Measurements from ENCODE around the gene C1QL3. TPM values are rescaled to one million over a fixed set of nuclear protein-coding genes. Genes with fewer than 3 reads are reported as not detected.

C1QL3 gene
- total RNA-seq, 1 experiment from 2014 or later, result not detected

- no TSS peak for BruUV-seq (replicated peaks)
- POLR2A ChIA-PET, result no interaction called here
- CTCF ChIA-PET, result no interaction called here
These were observed 38.3 kb downstream of the C1QL3 start for GRCh38 chr10:16483241-16483917.

GRCh38 chr10:16481052-16481728, 40.5 kb downstream of the C1QL3 start:
- Mint-ChIP-seq H3K4me3 (ENCODE audit: unreplicated experiment) (no peak overlapping the region), H3K27me3 (ENCODE audit: insufficient read depth, unreplicated experiment) (no peaks in the 10 kb centered on the region), H3K27ac (ENCODE audit: unreplicated experiment) (no peak overlapping the region), H3K4me1 (ENCODE audit: low read depth, unreplicated experiment) (no peaks in the 10 kb centered on the region), H3K36me3 (ENCODE audit: insufficient read depth, unreplicated experiment) (no peaks in the 10 kb centered on the region), H3K9me3 (ENCODE audit: unreplicated experiment) (no peaks in the 10 kb centered on the region)
- TF ChIP-seq CTCF (IDR thresholded peaks at IDR 0.05; ENCODE audit: insufficient read depth in 1 of 2, low read depth in 1 of 2, low read length in 1 of 2, severe bottlenecking in 1 of 2, unreplicated experiment in 1 of 2), result no peak
- ChIA-PET POLR2A (no interaction called here), CTCF (no interaction called here)
- intact Hi-C loops (cut with micrococcal nuclease; ENCODE audit: unreplicated experiment), result no loop called here
- H3K36me3 ChIP-seq (ENCODE audit: control insufficient read depth, insufficient read depth, low read length), result no peaks in the 10 kb centered on the region
- H3K9me3 ChIP-seq, result no peaks in the 10 kb centered on the region
- BruUV-seq (replicated peaks), result no TSS peak
- DNase-seq, result no peak
- H3K27me3 ChIP-seq (replicated peaks; ENCODE audit: control insufficient read depth, insufficient read depth, low read length), result no peaks in the 10 kb centered on the region
- no peak overlapping the region for H3K4me3 ChIP-seq (ENCODE audit: low read depth, low read length)
- no peaks in the 10 kb centered on the region for H3K4me1 ChIP-seq

More at GRCh38 chr10:16483241-16483917, 38.3 kb downstream of the C1QL3 start:
- Mint-ChIP-seq H3K4me3 (ENCODE audit: unreplicated experiment) (no peak overlapping the region), H3K9me3 (ENCODE audit: unreplicated experiment) (no peaks in the 10 kb centered on the region), H3K36me3 (ENCODE audit: insufficient read depth, unreplicated experiment) (no peaks in the 10 kb centered on the region), H3K27me3 (ENCODE audit: insufficient read depth, unreplicated experiment) (no peaks in the 10 kb centered on the region), H3K4me1 (ENCODE audit: low read depth, unreplicated experiment) (no peaks in the 10 kb centered on the region), H3K27ac (ENCODE audit: unreplicated experiment) (no peak overlapping the region)
- no peaks in the 10 kb centered on the region for H3K36me3 ChIP-seq (ENCODE audit: control insufficient read depth, insufficient read depth, low read length)
- H3K4me1 ChIP-seq, result no peaks in the 10 kb centered on the region
- no peaks in the 10 kb centered on the region for H3K27me3 ChIP-seq (replicated peaks; ENCODE audit: control insufficient read depth, insufficient read depth, low read length)
- intact Hi-C loops (cut with micrococcal nuclease; ENCODE audit: unreplicated experiment), result no loop called here
- H3K4me3 ChIP-seq (ENCODE audit: low read depth, low read length), result no peak overlapping the region
- no peaks in the 10 kb centered on the region for H3K9me3 ChIP-seq
- TF ChIP-seq CTCF (IDR thresholded peaks at IDR 0.05; ENCODE audit: insufficient read depth in 1 of 2, low read depth in 1 of 2, low read length in 1 of 2, severe bottlenecking in 1 of 2, unreplicated experiment in 1 of 2), result no peak
- no peak for DNase-seq

- H3K4me3 Mint-ChIP-seq (ENCODE audit: unreplicated experiment), result no peak overlapping the region
- no peaks in the 10 kb centered on the region for H3K4me1 Mint-ChIP-seq (ENCODE audit: low read depth, unreplicated experiment)
- intact Hi-C loops (cut with micrococcal nuclease; ENCODE audit: unreplicated experiment), result no loop called here
- no peaks in the 10 kb centered on the region for H3K27me3 ChIP-seq (replicated peaks; ENCODE audit: control insufficient read depth, insufficient read depth, low read length)
- H3K4me1 ChIP-seq, result no peaks in the 10 kb centered on the region
- DNase-seq, result no peak
- H3K36me3 ChIP-seq (ENCODE audit: control insufficient read depth, insufficient read depth, low read length), result no peaks in the 10 kb centered on the region
- no peak for TF ChIP-seq CTCF (IDR thresholded peaks at IDR 0.05; ENCODE audit: insufficient read depth in 1 of 2, low read depth in 1 of 2, low read length in 1 of 2, severe bottlenecking in 1 of 2, unreplicated experiment in 1 of 2)
- no peak overlapping the region for H3K27ac Mint-ChIP-seq (ENCODE audit: unreplicated experiment)
- H3K4me3 ChIP-seq (ENCODE audit: low read depth, low read length), result no peak overlapping the region
- no peaks in the 10 kb centered on the region for H3K9me3 Mint-ChIP-seq (ENCODE audit: unreplicated experiment)
- H3K27me3 Mint-ChIP-seq (ENCODE audit: insufficient read depth, unreplicated experiment), result no peaks in the 10 kb centered on the region
- H3K9me3 ChIP-seq, result no peaks in the 10 kb centered on the region
- CTCF ChIA-PET, result no interaction called here
- POLR2A ChIA-PET, result no interaction called here
- no TSS peak for BruUV-seq (replicated peaks)
- no peaks in the 10 kb centered on the region for H3K36me3 Mint-ChIP-seq (ENCODE audit: insufficient read depth, unreplicated experiment)
These were observed 42.9 kb downstream of the C1QL3 start for GRCh38 chr10:16478801-16479200.

Measured in Caco-2 (cell line).